HG03439 (cell line): Measurements from ENCODE around the gene ANKRD36B.
"Not testable (repeated sequence)": the region's sequence is repeated elsewhere in the genome, so short reads cannot be mapped to it uniquely, and the experiment has no call there.

ENCODE experiments used
- ATAC-seq: cut with Tn5 transposase; IDR thresholded peaks from one replicate; pipeline ENCODE4 v1.9.1; 2021; ENCODE audit warnings: mild to moderate bottlenecking, moderate library complexity; ENCODE audit not compliant: unreplicated experiment

The ANKRD36B gene

DNA sequence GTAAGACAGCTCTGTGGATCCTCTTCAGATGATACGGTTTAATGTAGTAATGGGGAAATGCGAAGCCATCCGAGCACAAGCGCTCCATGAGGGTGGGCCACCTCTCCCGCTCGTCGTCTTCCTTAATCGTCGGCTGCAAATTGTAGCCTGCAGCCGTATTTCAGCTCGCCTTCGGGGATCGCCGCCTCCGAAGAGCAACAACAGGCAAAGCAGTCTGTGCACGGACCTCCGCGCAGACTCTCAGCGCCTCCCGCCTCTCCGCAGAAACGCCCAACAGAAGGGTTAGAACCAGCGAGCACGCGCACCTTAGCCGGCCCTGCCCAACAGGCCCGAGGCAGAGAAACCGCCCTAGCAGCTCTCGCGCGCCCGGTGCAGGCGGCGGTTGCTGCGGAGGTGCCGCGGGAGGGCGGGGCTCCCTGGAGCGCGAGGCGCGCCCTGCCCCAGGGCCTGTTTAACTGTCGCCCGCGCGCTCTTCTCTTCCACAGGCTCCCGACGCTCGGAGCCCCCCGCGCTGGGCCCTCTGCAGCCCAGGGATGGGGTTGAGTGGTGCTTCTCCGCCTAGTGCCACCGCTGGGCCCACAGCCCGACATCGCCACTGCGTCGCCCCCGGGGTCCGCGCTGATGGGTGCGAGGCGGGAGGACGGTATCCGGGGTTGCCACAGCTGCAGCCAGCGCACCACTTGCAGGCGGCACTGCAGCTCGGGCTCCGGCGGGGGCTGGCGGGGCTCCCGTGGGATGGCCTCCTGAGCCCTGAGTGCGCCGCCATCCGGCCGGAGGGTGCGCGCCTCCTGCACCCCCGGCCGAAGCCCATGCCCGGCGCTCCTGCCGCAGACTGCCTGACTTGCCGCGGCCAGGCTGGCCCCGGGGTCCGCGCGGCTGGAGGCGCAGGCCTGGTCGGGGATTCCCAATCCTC is at the start of gene ANKRD36B:
ANKRD36B (minus strand) TSS at position 280 of the 913 bp plus-strand sequence; CDS start at position 88, 192 bp downstream.
- ATAC-seq: peak; percentile 78

DNA sequence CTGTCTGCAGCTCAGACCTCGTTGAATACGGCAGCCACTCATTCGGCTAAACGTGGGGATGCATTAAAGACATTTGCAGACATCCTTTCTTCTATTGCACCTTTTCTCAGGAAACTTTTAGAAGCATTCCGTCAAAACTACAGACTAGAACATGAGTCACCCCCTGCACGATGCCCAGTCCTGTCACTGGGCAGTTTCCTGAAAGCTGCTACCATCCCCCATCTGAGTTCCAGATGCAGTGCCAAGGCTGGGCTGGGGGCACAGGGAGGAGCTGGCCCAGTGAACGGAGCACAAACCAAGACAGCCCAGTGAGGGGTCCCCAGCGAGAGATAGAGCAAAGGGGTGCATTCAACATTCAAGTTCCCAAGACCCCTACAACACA is 36.4 kb upstream of the ANKRD36B start:
- not testable (repeated sequence) for ATAC-seq

DNA sequence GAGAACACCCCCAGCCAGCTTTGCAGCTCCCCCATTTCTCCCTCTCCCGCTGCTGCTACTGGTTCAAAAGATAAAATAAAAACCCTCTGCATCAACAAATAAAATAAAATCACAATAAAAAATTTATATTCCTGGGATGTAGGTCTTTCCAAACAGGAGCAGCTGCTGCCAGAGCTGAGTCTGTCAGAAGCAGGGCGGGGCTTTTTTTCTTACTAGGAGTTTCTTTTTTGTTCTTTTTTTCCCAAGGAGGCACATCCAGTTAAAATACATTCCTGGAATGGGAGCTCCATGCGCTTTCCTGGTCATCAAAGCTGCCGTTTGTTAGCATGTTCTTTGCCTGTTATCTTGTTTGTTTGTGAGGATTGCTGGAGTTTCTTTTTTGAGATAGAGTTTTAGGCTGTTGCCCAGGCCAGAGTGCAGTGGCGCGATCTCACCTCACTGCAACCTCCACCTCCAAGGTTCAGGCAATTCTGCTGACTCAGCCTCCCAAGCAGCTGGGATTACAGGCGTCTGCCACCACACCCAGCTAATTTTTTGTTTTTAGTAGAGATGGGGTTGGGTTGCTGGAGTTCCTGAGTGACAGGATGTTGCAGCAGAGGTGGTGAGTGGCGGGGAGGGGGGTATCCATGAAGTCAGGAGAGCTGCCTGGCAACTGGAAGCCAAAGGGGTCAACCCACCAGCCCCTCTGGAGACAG is 35.8 kb upstream of the ANKRD36B start:
- not testable (repeated sequence) for ATAC-seq

DNA sequence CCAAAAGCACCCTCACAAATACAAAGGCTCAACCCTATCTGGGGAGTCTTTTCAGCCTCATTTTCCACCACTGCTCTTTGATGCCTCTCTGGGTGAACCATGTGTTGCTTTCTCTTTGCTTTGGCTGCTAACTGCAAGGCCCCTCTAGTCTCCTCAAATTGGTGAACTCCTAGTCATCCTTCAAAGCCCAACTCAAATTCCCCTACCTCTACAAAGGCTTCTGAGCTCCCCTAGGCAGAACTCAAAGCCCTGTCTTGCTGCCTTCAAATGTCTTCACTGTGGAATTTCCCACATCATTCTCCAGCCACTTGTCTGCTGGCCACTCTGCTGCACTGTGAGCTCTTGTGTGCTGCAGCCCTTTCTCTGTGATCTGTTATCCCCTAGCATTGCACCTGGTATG is 33.3 kb upstream of the ANKRD36B start:
- ATAC-seq: not testable (repeated sequence)

DNA sequence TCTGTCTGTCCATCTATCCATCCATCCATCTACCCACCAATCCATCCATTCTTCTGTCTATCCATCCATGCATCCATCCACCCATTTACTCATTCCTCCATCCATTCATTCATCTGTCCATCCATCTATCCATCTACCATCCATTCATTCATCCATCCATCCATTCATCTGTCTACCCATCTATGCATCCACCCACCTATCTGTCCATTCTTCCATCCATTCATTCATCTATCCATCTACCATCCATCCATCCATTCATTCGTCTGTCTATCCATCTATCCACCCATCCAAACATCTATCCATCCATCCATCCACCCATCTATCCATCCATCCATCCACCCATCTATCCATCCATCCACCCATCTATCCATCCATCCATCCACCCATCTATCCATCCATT is 30.8 kb upstream of the ANKRD36B start:
- not testable (repeated sequence) for ATAC-seq

DNA sequence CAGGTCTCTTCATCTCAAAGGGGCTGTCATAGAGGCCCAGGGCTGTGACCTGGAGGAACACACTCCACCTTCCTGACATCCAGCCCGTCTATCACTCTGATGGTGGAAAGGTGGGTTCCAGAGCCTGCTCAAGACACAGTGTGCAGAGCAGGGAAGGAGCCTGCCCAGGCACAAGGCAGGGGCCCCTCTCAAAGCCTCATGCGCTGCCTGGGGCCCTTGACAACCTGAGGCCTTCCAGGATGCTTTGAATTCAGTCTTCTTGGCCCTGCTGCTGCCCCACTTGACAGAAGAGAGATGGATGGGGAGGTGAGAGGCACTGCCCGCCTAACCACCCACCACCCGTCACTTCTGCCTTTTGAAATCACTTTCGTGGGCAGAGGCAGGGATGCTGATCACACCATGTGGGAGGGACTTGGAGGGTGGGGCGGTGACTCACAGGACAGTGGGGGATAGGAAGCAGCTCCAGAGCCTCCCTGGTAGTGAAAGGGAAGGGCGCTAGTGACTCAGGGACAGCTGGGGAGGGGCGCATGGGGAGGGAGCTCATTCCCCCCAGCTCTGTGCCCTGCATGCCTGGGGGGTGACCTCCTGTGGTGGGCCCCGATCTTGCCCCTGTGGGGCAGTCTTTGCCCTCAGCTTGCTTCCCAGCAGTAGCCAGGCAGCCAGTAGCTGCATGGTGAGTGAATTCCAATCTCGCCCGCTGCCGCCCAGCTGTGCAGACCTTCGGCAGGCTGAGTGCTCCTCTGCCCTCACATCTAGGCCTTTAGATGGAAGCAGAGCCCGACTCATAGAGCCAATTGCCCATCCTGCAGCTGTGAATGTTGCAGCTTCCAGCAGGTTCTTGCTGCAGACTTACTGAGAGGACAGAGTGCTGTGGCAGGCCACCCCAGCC is 29.5 kb upstream of the ANKRD36B start:
- ATAC-seq: not testable (repeated sequence)

DNA sequence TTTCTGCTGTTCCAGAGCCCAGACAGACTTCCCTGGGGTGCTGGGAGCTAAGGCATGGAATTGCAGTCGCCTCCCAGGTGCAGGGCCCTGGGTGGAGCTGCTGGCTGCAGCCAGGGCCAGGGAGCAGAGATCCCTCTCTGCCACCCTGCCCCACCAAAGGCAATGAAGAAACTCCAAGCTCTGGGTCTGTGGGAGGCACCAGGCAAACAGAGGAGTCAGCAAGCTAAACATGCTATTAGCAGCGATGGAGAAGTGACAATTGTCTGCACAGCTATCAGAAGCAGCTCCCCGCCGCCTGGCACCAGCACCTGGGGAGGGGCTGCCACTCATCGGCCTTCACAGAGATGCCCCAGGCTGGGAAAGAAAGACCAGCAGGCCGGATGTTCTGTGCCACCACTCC is 28.2 kb upstream of the ANKRD36B start:
- no peak for ATAC-seq

DNA sequence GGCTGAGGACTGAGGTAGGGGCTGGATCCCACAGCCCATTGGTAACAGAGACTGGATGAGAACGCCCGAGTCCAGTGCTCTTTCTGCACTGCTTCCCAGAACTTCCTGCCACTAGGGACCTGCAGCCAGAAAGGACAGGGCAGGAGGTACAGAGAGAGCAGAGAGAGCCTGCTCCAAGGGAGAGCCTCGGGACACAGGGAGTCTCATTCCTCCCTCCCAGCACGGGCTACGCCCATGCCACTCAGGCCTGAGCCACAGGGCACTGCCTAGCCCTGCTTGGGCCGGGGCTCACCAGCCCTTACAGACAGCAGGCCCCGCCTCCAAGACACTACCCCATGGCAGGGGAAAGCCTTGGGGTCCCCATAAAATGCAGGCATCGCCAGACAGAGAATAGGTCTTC is 26.1 kb upstream of the ANKRD36B start:
- not testable (repeated sequence) for ATAC-seq

DNA sequence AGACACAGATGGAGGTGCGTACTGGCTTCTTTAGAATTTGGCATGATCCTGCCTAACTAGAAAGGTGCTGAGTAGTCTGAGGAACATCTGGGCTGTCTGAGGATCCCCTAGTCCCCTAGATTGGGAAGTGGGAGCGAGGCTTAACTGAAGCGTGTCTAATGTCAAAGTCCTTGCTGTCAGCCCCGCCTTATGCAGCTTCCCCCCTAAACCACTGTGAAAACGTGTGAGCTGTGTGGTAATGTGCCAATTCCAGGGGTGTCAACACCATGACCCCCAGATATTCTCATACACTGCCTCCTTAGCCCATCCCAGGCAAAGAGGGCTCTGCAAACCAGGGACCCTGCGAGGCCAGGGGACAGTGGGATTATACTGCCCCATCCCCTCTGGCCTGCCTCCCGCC is 22.2 kb upstream of the ANKRD36B start:
- not testable (repeated sequence) for ATAC-seq

DNA sequence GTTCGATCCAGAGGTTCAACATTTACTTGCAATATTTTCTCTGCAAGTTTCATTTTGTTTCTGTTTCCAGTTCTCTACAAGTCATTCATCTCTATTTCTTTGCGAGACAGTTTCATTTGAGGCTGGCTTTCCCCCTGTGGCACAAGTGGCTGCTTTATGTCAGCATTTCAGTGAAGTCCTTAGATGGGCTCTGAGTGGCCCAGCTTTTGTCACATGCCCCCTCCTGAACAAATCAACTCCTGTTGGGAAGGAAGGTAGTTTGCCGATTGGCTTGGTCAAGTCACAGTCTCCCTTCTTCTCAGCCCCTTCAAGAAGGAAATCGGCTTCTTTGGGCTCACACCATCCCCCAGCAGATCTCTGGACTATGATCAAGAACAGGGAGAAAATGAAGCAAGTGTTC is 19.1 kb upstream of the ANKRD36B start:
- ATAC-seq: not testable (repeated sequence)

DNA sequence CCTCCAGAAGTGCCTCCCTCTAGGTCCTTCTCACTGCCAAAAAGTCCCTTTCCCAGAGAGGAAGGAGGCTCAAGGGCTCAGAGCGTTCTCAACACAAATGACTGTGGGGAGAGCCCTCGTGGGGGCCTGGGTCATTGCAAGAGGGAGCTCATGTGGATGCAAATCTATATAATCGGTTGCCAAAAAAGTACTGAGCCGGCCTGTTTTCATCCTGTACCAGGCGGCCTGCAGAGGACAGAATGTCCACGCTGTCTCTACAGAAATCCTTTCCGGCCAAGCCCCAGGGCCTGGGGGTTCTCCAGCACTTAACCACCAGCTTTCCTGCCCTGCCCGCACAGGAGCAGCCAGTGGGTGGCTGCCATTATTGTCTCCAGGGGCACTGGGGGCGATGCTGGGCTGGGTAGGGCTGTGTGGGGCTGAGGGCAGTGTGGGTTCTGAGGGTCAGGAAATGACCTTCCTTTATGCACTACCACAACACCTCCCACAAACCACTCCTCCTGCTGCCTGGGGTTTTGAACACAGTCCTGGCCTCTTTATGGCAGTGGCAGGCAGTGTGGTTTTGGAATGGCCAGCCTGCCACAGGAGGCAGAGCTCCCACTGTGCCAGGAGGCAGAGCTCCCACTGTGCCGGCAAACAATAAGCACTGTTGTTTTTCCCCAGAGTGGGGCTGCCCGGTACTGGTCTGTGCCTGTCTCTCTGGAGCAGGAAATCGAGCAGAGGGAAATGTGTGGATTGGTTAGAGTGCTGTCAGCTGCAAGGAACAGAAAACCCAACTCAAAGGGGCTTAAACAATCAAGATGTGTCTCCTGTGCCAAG is 16.1 kb upstream of the ANKRD36B start:
- not testable (repeated sequence) for ATAC-seq

DNA sequence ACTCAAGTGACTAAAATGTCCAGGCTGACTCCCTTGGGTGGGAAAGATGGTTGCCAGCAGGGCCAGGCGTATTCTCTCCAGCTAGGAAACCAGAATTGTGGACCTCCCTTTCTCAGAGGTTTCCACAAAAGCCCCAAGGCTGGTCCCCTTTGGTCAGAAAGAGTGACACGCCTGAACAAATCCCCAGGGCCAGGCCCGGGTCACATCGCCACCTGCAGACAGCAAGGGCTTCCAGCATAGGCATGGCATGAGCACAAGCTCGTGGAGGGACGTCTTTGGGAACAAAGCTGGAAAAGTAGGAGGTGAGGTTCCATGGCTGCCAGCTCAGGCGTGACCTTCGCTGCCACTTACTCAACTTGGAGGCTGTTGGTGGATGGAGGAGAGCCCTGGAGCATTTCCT is 15.4 kb upstream of the ANKRD36B start:
- not testable (repeated sequence) for ATAC-seq

DNA sequence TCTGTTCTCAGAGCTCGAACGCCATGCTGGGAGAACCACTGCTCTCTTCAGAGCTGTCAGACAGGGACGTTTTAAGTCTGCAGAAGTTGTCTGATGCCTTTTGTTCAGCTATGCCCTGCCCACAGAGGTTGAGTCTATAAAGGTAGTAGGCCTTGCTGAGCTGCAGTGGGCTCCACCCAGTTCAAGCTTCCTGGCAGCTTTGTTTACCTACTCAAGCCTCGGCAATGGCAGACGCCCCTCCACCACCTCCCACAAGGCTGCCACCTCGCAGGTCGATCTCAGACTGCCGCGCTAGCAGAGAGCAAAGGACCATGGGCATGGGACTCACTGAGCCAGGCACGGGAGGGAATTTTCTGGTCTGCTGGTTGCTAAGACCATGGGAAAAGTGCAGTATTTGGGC is 11.9 kb upstream of the ANKRD36B start:
- ATAC-seq: not testable (repeated sequence)

DNA sequence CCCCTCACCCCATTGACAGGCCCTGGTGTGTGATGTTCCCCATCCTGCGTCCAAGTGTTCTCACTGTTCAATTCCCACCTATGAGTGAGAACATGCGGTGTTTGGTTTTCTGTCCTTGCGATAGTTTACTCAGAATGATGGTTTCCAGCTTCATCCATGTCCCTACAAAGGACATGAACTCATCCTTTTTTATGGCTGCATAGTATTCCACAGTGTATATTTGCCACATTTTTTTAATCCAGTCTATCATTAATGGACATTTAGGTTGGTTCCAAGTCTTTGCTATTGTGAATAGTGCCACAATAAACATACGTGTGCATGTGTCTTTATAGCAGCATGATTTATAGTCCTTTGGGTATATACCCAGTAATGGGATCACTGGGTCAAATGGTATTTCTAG is 6.5 kb upstream of the ANKRD36B start:
- ATAC-seq: not testable (repeated sequence)

DNA sequence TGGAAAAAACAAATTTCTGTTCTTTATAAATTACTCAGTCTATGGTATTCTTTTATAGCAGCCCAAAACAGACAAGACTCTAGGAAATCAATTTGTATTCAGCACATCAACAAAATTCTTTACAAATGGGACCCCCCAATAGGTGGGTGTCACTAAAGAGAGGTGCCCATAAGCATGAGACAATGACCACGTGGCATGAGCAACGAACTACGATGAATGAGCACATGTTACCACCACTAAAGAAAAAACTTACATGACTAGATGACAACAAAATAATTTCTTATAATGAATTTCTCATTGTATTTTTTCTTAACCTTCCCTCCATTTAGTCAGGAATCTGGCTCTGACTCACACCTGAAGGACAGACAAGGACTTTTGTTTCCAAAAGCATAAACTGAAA is 3.8 kb upstream of the ANKRD36B start:
- not testable (repeated sequence) for ATAC-seq

DNA sequence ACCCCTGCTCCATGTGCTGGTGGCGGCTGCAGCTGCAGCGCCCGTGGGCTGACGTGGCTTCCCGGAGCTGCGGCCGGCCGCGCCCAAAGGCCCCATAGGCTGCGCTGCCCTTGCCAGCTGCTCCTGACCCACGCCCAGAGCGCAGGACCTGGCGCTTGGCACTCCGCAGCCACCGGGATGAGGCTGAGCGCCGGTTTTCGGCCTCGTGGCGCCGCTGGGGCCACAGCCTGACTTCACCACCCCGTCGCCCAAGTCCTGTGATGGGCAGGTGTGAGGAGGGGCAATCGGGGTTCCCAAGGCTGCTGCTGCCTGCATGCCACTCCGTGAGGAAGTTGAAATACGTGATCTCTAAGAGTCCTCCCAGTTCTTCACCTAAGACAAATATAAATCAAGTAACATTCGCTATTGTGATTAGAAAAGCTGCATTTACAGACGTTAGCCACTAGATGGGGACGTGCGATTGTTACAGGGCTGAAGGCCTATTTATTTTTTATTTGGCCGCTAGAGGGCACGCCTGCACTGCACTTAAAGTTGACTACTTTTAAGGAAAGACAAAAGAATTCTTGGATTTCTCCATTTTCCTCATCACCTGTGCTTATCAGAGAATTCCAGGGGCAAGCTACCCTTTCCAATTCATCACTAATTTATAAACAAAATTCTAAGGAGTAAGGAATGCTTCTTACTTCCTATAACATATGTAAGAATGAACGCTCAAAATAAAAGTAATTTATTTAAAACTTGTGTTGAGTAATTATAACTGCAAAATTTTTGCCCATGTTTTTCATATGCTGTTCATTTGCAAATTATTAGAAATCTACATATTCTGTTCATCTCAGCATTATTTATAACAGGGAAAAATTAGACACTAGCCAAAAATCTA is 1.1 kb upstream of the ANKRD36B start:
- ATAC-seq: peak; percentile 66

DNA sequence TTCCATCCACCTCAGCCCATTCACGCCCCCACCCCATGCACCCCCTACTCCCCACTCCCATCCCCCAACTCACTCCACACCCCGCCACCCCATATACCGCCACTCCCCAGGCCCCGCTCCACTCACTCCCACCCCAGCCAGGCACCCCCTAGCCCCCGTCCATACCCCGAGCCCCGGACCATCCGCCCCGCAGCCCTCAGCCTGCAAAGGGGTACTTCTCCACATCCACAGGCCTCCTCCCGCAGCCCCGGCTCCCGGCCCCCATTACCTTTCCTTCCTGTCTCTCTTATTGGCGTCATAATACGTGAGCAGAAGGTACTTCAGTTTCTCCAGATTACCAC is 450 bp downstream of the ANKRD36B start:
- not testable (repeated sequence) for ATAC-seq

DNA sequence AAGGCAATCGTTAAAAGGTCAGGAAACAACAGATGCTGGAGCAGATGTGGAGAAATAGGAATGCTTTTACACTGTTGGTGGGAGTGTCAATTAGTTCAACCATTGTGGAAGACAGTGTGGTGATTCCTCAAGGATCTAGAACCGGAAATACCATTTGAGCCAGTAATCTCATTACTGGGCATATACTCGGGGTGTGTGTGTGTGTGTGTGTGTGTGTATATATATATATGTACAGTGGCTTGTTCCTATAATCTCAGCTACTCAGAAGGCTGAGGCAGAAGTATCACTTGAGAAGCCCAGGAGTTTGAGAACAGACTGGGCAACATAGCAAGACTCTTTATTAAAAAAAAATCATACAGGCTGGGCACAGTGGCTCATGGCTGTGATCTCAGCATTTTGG is 24.0 kb downstream of the ANKRD36B start:
- ATAC-seq: not testable (repeated sequence)

DNA sequence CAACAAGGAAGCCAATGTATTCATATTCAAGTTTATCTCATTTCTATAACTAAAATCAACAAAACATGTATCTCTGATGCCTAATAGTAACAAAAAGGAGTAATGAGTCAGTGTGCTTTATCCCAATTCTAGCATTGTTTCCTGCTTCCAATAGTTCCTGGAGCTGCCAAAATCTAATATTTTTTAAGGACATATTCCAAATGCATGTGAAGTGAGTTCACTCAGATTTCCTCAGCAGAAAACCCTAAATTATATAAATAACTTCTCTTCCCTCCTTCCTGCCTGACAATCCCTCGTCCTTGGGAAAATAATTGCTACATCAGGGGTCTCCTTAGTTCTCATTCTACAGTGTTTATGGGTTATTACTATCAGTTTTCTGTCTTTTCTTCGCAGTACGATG is 37.3 kb downstream of the ANKRD36B start:
- not testable (repeated sequence) for ATAC-seq
